ENCODE data around the gene DCD.

The DCD gene

DNA sequence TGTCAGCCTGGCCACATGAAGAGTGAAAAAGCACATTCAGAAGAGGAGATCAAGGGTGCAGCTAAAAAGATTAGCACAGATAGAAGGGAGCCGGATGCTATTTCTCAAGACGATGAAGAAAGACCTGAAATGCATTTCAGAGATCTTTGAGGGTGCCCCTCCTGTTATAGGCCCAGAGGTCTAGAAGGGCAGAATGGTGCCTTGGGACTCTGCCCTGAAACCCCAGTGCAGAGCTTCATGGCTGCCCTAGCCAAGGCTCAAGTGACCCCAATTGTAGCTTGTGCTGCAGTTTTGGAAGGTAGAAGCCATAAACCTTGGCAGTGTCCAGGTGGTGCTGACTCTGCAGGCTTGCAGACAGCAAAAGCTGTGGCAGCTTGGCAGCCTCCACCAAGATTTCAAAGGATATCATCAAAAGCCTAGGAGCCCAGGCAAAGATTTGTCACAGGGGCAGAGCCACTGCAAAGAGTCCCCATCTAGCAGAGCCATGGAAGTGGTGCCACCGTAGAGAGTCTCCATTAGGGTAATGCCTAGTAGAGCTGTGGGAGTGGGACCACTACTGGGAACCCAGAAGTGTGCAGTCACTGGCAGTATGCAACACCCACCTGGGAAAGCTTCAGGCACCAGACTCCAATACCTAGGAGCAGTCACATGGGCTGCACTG lies 19.8 kb downstream of the DCD start:
- no peak overlapping the region for H3K4ac ChIP-seq (ENCODE audit: low read depth, low read length)
- no peaks in the 10 kb centered on the region for H3K79me2 ChIP-seq (ENCODE audit: control insufficient read depth, insufficient read depth, low read length, poor library complexity)
- no peak overlapping the region for H2AK5ac ChIP-seq (ENCODE audit: low read length)
- no peaks in the 10 kb centered on the region for H3K27me3 ChIP-seq (ENCODE audit: insufficient read depth, low read length)
- H3K36me3 ChIP-seq (ENCODE audit: control insufficient read depth in 1 of 2, insufficient read depth in 2 of 2, low read length in 2 of 2) = no peaks in the 10 kb centered on the region
- H4K8ac ChIP-seq (ENCODE audit: low read depth, low read length) = no peak overlapping the region
- no peak overlapping the region for H2AFZ ChIP-seq (ENCODE audit: insufficient read depth, low read length, poor library complexity)
- DNase-seq = no peak
- H4K12ac ChIP-seq (ENCODE audit: low read depth, low read length) = no peak overlapping the region
- no peak overlapping the region for H3K27ac ChIP-seq (ENCODE audit: low read depth, low read length)
- no peak overlapping the region for H4K91ac ChIP-seq (ENCODE audit: low read depth, low read length)
- H3K23ac ChIP-seq (ENCODE audit: low read length) = no peak overlapping the region
- no peak overlapping the region for H3K18ac ChIP-seq (ENCODE audit: low read length)
- H2BK12ac ChIP-seq (ENCODE audit: low read length) = no peak overlapping the region
- peaks cover 8% of the 10 kb centered on the region for H3K9me3 ChIP-seq (ENCODE audit: insufficient read depth, low read depth, low read length)
- no peaks in the 10 kb centered on the region for H3K4me1 ChIP-seq (ENCODE audit: control insufficient read depth in 1 of 2, insufficient read depth in 2 of 2, low read length in 2 of 2)
- H2BK120ac ChIP-seq (ENCODE audit: insufficient read depth, low read length, poor library complexity) = no peak overlapping the region
- no peak overlapping the region for H3K4me3 ChIP-seq (ENCODE audit: low read depth, low read length)
- H3K79me1 ChIP-seq (ENCODE audit: low read length) = no peaks in the 10 kb centered on the region
- H3K14ac ChIP-seq (ENCODE audit: low read length) = no peak overlapping the region
- no peak overlapping the region for H2BK5ac ChIP-seq (ENCODE audit: low read depth, low read length, poor library complexity)
- no peak overlapping the region for H3K9ac ChIP-seq (ENCODE audit: low read length)
- H3K4me2 ChIP-seq (ENCODE audit: low read length) = no peak overlapping the region
- no CpG with 5 or more reads among the region's 3 CpGs for WGBS (ENCODE audit: extremely low coverage, insufficient coverage, insufficient read length)

DNA sequence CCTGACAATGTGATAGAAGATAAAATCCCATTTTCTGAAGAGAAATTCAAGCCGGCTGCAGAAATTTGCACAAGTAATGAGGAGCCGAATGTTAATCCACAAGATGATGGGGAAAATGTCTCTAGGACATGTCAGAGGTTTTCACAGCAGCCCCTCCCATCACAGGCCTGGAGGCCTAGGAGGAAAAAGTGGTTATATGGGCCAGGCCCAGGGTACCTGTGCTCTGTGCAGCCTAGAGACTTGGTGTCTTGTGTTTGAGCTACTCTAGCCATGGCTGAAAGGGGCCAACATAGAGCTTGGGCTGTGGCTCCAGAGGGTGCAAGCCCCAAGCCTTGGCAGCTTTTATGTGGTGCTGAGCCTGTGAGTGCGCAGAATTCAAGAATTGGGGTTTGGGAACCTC lies 20.9 kb downstream of the DCD start:
- H2BK120ac ChIP-seq (ENCODE audit: insufficient read depth, low read length, poor library complexity) = no peak overlapping the region
- H2AFZ ChIP-seq (ENCODE audit: insufficient read depth, low read length, poor library complexity) = no peak overlapping the region
- H3K36me3 ChIP-seq (ENCODE audit: control insufficient read depth in 1 of 2, insufficient read depth in 2 of 2, low read length in 2 of 2) = no peaks in the 10 kb centered on the region
- H3K18ac ChIP-seq (ENCODE audit: low read length) = no peak overlapping the region
- H3K23ac ChIP-seq (ENCODE audit: low read length) = no peak overlapping the region
- no peaks in the 10 kb centered on the region for H3K4me1 ChIP-seq (ENCODE audit: control insufficient read depth in 1 of 2, insufficient read depth in 2 of 2, low read length in 2 of 2)
- H4K8ac ChIP-seq (ENCODE audit: low read depth, low read length) = no peak overlapping the region
- H2BK5ac ChIP-seq (ENCODE audit: low read depth, low read length, poor library complexity) = no peak overlapping the region
- H3K4me3 ChIP-seq (ENCODE audit: low read depth, low read length) = no peak overlapping the region
- H4K12ac ChIP-seq (ENCODE audit: low read depth, low read length) = no peak overlapping the region
- H2AK5ac ChIP-seq (ENCODE audit: low read length) = no peak overlapping the region
- no peak overlapping the region for H2BK12ac ChIP-seq (ENCODE audit: low read length)
- H3K4me2 ChIP-seq (ENCODE audit: low read length) = no peak overlapping the region
- no peak overlapping the region for H3K9ac ChIP-seq (ENCODE audit: low read length)
- no peak overlapping the region for H3K4ac ChIP-seq (ENCODE audit: low read depth, low read length)
- no peaks in the 10 kb centered on the region for H3K79me1 ChIP-seq (ENCODE audit: low read length)
- H3K79me2 ChIP-seq (ENCODE audit: control insufficient read depth, insufficient read depth, low read length, poor library complexity) = no peaks in the 10 kb centered on the region
- no peak overlapping the region for H4K91ac ChIP-seq (ENCODE audit: low read depth, low read length)
- DNase-seq = no peak
- H3K14ac ChIP-seq (ENCODE audit: low read length) = no peak overlapping the region
- no peak overlapping the region for H3K27ac ChIP-seq (ENCODE audit: low read depth, low read length)
- WGBS (ENCODE audit: extremely low coverage, insufficient coverage, insufficient read length) = no CpG with 5 or more reads among the region's 3 CpGs
- H3K9me3 ChIP-seq (ENCODE audit: insufficient read depth, low read depth, low read length) = peaks cover 8% of the 10 kb centered on the region
- no peaks in the 10 kb centered on the region for H3K27me3 ChIP-seq (ENCODE audit: insufficient read depth, low read length)

DNA sequence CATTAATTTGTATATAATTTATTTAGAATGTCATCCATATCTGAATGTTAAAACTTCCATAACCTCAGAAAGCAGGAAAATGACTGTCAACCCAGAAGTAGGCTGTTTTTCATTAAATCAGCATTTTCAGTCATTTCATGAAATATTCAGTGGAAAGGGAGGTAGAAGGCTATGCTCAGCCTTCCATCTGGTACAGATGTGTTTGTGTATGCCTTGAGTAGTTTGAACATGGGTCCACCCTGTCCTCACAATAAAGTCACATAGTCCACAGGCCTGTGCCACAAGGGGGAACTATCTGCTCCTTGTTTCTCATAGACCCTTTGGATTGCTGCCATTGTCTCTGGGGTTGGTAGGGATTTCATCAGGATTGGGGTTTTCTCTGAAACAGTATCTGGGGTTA lies 22.6 kb downstream of the DCD start:
- Histone ChIP-seq H4K12ac (ENCODE audit: low read depth, low read length) (no peak overlapping the region), H2BK5ac (ENCODE audit: low read depth, low read length, poor library complexity) (no peak overlapping the region), H3K36me3 (ENCODE audit: control insufficient read depth in 1 of 2, insufficient read depth in 2 of 2, low read length in 2 of 2) (no peaks in the 10 kb centered on the region), H3K4me1 (ENCODE audit: control insufficient read depth in 1 of 2, insufficient read depth in 2 of 2, low read length in 2 of 2) (no peaks in the 10 kb centered on the region), H3K27me3 (ENCODE audit: insufficient read depth, low read length) (no peaks in the 10 kb centered on the region), H3K9me3 (ENCODE audit: insufficient read depth, low read depth, low read length) (peaks cover 8% of the 10 kb centered on the region), H2AFZ (ENCODE audit: insufficient read depth, low read length, poor library complexity) (no peak overlapping the region), H3K14ac (ENCODE audit: low read length) (no peak overlapping the region), H3K23ac (ENCODE audit: low read length) (no peak overlapping the region), H4K8ac (ENCODE audit: low read depth, low read length) (no peak overlapping the region), H3K18ac (ENCODE audit: low read length) (no peak overlapping the region), H2AK5ac (ENCODE audit: low read length) (no peak overlapping the region), H3K79me1 (ENCODE audit: low read length) (no peaks in the 10 kb centered on the region), H3K4me2 (ENCODE audit: low read length) (no peak overlapping the region), H3K4me3 (ENCODE audit: low read depth, low read length) (no peak overlapping the region), H3K79me2 (ENCODE audit: control insufficient read depth, insufficient read depth, low read length, poor library complexity) (no peaks in the 10 kb centered on the region), H2BK12ac (ENCODE audit: low read length) (no peak overlapping the region), H2BK120ac (ENCODE audit: insufficient read depth, low read length, poor library complexity) (no peak overlapping the region), H3K4ac (ENCODE audit: low read depth, low read length) (no peak overlapping the region), H3K27ac (ENCODE audit: low read depth, low read length) (no peak overlapping the region), H3K9ac (ENCODE audit: low read length) (no peak overlapping the region), H4K91ac (ENCODE audit: low read depth, low read length) (no peak overlapping the region)
- no peak for DNase-seq

DNA sequence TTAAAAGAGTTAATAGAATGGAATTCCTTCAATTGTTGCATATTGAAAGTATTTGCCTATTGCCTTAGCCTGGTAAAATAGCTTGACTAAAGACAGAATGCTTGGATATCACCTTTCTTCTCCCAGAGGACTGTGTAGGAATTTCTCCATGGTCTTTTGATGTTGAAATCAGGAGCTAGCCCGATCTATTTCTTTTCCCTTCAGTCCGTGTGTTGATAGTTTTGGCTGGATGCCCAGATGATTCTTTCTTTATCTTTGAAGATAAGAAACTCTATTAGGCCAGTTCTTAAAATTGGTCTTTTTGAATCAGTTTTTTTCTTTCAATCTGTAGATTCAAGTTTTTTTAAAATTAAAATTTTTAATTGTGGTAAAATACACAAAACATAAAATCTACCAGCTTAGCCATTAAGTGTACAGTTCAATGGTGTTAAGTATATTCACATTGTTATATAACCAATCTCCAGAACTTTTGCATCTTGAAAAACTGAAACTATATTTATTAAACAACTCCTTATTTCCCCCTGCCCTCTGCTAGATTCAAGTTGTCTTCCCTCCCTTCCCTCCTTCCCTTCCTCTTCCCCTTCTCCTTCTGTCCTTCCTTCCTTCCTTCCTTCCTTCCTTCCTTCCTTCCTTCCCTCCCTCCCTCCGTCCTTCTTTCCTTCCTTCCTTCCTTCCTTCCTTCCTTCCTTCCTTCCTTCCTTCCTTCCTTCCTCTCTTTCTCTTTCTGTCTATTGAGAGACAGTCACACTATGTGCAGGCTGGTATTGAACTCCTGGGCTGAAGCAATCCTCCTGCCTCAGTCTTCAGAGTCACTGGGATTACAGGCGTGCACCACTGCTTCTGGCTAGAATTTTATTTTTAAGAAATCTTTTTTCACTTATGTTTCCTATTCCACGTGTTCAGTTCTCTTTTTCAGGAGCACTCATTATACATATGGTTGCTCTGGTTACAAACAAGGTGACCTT lies 23.6 kb downstream of the DCD start:
- Histone ChIP-seq H2AK5ac (ENCODE audit: low read length) (no peak overlapping the region), H3K9me3 (ENCODE audit: insufficient read depth, low read depth, low read length) (peaks cover 8% of the 10 kb centered on the region), H2BK5ac (ENCODE audit: low read depth, low read length, poor library complexity) (no peak overlapping the region), H3K4me1 (ENCODE audit: control insufficient read depth in 1 of 2, insufficient read depth in 2 of 2, low read length in 2 of 2) (no peaks in the 10 kb centered on the region), H4K91ac (ENCODE audit: low read depth, low read length) (no peak overlapping the region), H3K4me2 (ENCODE audit: low read length) (no peak overlapping the region), H3K23ac (ENCODE audit: low read length) (no peak overlapping the region), H4K12ac (ENCODE audit: low read depth, low read length) (no peak overlapping the region), H3K79me2 (ENCODE audit: control insufficient read depth, insufficient read depth, low read length, poor library complexity) (no peaks in the 10 kb centered on the region), H3K36me3 (ENCODE audit: control insufficient read depth in 1 of 2, insufficient read depth in 2 of 2, low read length in 2 of 2) (no peaks in the 10 kb centered on the region), H4K8ac (ENCODE audit: low read depth, low read length) (no peak overlapping the region), H3K79me1 (ENCODE audit: low read length) (no peaks in the 10 kb centered on the region), H2AFZ (ENCODE audit: insufficient read depth, low read length, poor library complexity) (no peak overlapping the region), H3K9ac (ENCODE audit: low read length) (no peak overlapping the region), H3K4ac (ENCODE audit: low read depth, low read length) (no peak overlapping the region), H2BK120ac (ENCODE audit: insufficient read depth, low read length, poor library complexity) (no peak overlapping the region), H3K14ac (ENCODE audit: low read length) (no peak overlapping the region), H2BK12ac (ENCODE audit: low read length) (no peak overlapping the region), H3K18ac (ENCODE audit: low read length) (no peak overlapping the region), H3K27me3 (ENCODE audit: insufficient read depth, low read length) (no peaks in the 10 kb centered on the region), H3K4me3 (ENCODE audit: low read depth, low read length) (no peak overlapping the region), H3K27ac (ENCODE audit: low read depth, low read length) (no peak overlapping the region)
- no CpG with 5 or more reads among the region's 5 CpGs for WGBS (ENCODE audit: extremely low coverage, insufficient coverage, insufficient read length)
- peak in 1 of 2 donors; percentile 21 for DNase-seq

All from trophoblast cell (in vitro differentiated cells and primary cell).